ENCODE data around the gene ZHX3.

DNA sequence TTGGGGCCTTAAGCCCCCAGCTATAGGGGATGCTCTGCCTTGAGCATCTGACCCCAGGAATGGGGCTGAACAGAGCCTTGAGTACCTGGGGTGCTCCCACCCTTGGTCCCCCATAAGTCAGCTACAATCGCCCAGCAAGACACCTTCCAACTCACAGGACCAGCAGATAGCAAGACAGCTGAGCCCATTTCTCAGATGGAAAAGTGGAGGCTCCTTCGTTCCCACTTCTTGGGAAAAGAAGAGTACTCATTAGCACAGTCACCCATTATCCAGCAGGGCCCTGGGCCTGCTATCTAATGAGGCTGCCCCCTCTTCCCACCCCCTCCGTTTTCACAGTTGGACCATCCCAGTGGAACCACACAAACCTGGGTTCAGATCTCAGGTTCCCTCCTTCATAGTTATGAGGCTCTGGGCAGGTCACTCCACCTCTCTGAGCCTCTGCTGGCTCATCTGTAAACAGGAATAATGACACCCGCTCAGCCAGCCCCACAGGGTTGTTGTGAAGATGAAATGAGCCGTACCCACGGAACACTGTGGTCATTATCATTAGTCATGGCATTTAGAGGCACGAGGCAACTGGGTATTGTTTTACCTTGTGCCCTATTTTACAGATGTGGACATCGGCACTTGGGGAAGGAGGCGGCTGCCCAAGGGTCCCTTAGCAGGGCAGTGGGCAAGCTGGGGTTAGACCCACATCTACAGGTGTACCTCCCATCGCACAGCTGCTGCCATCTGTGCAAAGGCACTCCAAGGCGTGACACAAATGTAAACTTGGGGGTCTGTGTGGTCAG, 27.6 kb upstream of the ZHX3 start:
- TF ChIP-seq EZH2 (IDR thresholded peaks at IDR 0.05; ENCODE audit: low read depth), result no peak
- TF ChIP-seq, protein P1, sequence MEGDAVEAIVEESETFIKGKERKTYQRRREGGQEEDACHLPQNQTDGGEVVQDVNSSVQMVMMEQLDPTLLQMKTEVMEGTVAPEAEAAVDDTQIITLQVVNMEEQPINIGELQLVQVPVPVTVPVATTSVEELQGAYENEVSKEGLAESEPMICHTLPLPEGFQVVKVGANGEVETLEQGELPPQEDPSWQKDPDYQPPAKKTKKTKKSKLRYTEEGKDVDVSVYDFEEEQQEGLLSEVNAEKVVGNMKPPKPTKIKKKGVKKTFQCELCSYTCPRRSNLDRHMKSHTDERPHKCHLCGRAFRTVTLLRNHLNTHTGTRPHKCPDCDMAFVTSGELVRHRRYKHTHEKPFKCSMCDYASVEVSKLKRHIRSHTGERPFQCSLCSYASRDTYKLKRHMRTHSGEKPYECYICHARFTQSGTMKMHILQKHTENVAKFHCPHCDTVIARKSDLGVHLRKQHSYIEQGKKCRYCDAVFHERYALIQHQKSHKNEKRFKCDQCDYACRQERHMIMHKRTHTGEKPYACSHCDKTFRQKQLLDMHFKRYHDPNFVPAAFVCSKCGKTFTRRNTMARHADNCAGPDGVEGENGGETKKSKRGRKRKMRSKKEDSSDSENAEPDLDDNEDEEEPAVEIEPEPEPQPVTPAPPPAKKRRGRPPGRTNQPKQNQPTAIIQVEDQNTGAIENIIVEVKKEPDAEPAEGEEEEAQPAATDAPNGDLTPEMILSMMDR (conservative IDR thresholded peaks at IDR 0.05), result no peak

Data from PC-9 (cell line).